Activated CD8-positive, alpha-beta memory T cell treated with anti-CD3 and anti-CD28 coated beads, Interleukin-2, amount 50 U/mL, for 1 hour (primary cell): Measurements from ENCODE around the gene SMYD3.
"Not testable (repeated sequence)": the region's sequence is repeated elsewhere in the genome, so short reads cannot be mapped to it uniquely, and the experiment has no call there.

Source experiments
- DNase-seq: peaks from one replicate; pipeline ENCODE4 v3.0.0-alpha.2; 2020; ENCODE audit errors: extremely low read depth

Gene SMYD3

DNA sequence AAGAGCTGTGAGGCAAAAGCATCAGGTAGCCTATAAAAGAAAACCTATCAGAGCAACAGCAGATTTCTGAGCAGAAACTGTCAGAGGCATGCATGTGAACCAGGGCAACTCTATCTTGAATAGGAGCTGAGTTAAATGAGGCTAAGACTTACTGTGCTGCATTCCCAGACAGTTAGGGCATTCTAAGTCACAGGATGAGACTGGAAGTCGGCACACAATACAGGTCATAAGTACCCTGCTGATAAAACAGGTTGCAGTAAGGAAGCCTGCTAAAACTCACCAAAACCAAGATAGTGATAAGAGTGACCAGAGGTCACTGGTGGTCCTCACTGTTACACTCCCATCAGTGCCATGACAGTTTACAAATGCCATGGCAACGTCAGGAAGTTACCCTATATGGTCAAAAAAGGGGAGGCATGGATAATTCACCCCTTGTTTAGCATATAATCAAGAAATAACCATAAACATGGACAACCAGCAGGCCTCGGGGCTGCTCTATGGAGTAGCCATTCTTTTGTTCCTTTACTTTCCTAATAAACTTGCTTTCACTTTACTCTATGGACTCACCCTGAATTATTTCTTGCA, 150.0 kb downstream of the SMYD3 start:
- not testable (repeated sequence) for DNase-seq

DNA sequence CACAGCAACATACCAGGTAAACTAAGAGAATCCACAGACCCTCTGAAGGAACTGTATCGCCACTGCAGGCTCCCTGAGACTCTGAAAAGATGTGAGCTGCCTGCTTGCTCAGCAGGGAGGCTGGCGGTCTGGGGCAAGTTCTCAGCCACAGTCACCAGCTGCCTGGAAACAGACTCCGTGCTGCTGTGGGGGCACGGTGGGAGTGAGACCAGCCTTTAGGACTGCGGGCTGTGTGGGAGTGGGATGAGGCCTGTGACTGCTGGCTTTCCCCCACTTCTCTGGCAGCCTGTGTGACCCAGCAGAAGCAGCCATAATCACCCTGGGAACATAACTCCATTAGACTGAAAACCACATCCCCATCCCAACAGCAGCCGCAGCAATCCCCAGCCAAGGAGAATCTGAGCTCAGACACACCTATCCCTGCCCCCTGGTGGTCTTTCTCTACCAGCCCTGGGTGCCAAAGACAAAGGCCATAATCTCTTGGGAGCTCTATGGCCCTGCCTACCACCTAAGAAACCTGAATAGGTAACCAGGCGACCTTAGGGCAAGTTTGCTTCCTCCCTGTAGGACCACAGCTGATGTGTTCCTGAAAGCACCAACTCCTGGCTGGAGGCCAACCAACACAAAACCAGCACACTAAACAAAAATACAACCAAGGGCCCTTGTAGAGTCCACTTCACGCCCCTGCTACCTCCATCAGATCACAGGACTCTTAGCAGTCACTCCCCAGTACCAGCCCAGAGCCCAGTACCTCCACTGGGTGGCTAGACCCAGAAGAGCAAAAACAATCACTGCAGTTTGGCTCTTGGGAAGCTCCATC, 151.5 kb downstream of the SMYD3 start:
- DNase-seq: no peak

DNA sequence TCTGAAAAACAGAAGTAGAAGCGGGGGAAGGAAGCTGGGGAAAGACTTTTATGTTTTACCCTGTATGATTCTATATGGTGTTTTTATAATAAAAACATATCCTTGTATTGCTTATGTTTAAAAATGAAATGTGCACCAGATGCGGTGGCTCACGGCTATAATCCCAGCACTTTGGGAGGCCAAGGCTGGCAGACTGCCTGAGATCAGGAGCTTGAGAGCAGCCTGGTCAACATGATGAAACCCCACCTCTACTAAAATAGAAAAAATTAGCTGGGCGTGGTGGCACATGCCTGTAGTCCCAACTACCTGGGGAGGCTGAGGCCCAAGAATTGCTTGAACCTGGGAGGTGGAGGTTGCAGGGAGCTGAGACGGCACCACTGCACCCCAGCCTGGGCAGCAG, 155.4 kb downstream of the SMYD3 start:
- no peak for DNase-seq

DNA sequence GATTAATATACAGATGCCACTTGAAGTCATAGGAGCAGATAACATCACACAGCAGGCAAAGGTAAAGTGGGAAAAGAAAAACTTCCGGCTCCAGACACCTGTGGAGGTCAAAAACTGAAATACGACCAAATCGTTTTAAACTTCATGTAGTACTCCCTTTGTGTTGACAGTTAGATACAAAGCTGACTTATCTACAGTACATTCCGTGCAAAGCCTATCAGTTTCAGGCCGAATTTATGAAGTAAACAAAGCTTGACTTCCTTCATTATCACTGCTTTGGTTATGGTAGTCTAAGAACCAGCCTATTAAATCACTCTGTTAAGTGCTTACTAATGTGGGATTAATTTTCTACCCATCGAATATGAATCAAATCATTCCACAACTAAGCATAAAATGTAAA, 156.3 kb downstream of the SMYD3 start:
- no peak for DNase-seq

DNA sequence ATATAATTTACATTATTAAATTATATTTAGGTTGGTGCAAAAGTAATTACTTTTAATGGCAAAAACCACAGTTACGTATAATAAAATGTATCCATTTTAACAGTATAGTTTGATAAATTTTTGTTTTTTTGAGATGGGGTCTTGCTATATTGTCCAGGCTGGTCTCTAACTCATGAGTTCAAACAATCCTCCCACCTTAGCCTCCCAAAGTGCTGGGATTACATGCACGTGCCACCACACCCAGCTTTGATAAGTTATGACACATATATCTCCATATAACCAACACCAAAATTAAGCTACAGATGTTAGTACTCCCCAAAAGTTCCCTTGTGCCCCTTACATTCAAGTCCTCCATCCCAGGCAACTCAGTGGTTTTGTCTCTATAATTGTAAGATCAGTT, 163.1 kb downstream of the SMYD3 start:
- DNase-seq: no peak

DNA sequence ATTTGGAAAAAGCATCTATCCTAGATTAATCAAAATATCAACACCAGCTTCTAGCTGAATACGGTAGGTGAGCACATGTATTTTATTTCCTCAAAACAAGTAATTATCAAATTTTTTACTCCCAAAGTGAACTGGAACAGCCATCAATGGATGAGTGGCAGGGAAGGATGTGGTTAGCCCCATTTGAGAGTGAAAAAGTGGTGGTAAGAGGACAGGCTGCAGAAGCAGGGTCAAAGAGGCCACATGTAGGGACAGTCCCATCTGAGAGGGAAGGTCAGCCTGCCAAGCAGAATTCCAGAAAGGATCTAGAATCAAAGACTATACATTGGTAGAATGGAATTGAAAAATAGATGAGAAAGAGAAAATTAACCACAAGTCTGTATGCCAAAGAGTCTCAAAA, 163.8 kb downstream of the SMYD3 start:
- DNase-seq: no peak

DNA sequence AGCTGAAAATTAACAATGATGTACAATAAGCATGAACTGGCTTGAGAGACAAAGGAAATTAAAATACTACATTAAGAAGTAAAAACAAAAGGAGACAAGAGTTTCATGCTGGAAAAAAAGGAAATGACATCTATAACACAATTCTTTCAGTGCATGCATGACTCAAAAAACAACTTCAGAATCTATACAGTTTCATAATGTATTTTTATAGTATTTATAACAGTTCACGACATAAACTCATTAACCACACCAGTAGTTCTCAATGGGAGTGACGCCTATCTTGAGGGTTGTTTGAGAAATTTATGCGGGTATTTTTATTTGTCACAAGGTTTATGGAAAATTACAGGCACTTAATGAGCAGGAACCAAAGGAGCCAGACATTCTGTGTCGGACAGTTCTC, 168.5 kb downstream of the SMYD3 start:
- DNase-seq: no peak

- no peak for DNase-seq
Observed at GRCh38 chr1:246338098-246338497, 169.0 kb downstream of the SMYD3 start.

- DNase-seq: no peak
Observed at GRCh38 chr1:246335151-246335550, 171.9 kb downstream of the SMYD3 start.

DNA sequence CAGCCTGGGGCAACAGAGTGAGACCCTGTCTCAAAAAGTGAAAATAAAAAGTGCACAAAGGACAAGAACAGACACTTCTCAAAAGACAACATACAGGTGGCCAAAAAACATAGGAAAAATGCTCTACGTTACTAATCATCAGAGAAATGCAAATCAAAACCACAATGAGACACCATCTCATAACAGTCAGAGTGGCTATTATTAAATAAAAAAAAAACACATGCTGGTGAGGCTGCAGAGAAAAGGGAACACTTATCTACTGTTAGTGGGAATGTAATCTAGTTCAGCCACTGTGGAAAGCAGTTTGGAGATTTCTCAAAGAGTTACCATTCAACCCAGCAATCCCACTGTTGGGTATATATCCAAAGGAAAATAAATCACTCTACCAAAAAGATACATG, 173.2 kb downstream of the SMYD3 start:
- DNase-seq: no peak

GRCh38 chr1:246332078-246332477, 175.0 kb downstream of the SMYD3 start:
- no peak for DNase-seq

DNA sequence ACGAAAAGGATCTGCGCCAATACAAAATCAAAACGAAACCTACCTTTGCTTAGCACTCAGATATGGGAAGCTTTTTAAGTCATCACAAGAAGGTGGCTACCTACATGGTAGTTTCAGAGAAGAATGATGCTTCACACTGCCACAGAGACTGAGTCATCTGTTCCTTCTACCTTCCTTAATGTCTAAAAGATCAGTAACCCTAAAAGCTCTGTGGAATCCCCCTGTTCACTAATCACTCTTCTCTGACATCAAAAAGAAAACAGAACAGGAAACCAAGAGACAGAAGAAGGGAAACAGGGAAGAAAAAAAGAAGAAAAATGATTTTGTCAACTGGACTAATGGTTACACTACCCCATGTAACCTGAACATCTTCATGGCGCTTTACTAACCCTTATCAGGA, 177.2 kb downstream of the SMYD3 start:
- DNase-seq: no peak

DNA sequence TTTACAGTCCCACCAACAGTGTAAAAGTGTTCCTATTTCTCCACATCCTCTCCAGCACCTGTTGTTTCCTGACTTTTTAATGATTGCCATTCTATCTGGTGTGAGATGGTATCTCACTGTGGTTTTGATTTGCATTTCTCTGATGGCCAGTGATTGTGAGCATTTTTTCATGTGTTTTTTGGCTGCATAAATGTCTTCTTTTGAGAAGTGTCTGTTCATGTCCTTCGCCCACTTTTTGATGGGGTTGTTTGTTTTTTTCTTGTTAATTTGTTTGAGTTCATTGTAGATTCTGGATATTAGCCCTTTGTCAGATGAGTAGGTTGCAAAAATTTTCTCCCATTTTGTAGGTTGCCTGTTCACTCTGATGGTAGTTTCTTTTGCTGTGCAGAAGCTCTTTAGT, 177.8 kb downstream of the SMYD3 start:
- not testable (repeated sequence) for DNase-seq

- DNase-seq: no peak
Observed at GRCh38 chr1:246324711-246325110, 182.4 kb downstream of the SMYD3 start.

- not testable (repeated sequence) for DNase-seq
Observed at GRCh38 chr1:246324033-246324432, 183.0 kb downstream of the SMYD3 start.

- DNase-seq: no peak
Observed at GRCh38 chr1:246320286-246320685, 186.8 kb downstream of the SMYD3 start.

- DNase-seq: no peak
Observed at GRCh38 chr1:246319083-246319714, 187.9 kb downstream of the SMYD3 start.

GRCh38 chr1:246318622-246319021, 188.5 kb downstream of the SMYD3 start:
- DNase-seq: no peak

- DNase-seq: no peak
Observed at GRCh38 chr1:246318036-246318359, 189.1 kb downstream of the SMYD3 start.

- no peak for DNase-seq
Observed at GRCh38 chr1:246317332-246318035, 189.6 kb downstream of the SMYD3 start.

GRCh38 chr1:246311461-246311860, 195.6 kb downstream of the SMYD3 start:
- no peak for DNase-seq

GRCh38 chr1:246309247-246309884, 197.7 kb downstream of the SMYD3 start:
- no peak for DNase-seq
